Measurements from ENCODE around the gene SLC38A2. TPM values are rescaled to one million over a fixed set of nuclear protein-coding genes. Genes with fewer than 3 reads are reported as not detected.
"Not testable (repeated sequence)": the region's sequence is repeated elsewhere in the genome, so short reads cannot be mapped to it uniquely, and the experiment has no call there.

The SLC38A2 gene
- total and polyA plus RNA-seq, 4 donors = 75.0 to 258 (median 128) TPM

- Histone ChIP-seq H3K9ac (ENCODE audit: insufficient read depth in 1 of 2, low read length in 2 of 2) (no peak overlapping the region), H3K9me3 (ENCODE audit: control insufficient read depth in 4 of 4, insufficient read depth in 3 of 4, low read length in 3 of 4) (peaks cover 0 to 9% (median 3%) of the 10 kb centered on the region in 4 donors), H3K27me3 (ENCODE audit: control insufficient read depth in 3 of 3, insufficient read depth in 3 of 3, low read length in 2 of 3) (no peaks in the 10 kb centered on the region), H3K4me1 (ENCODE audit: control insufficient read depth in 5 of 5, insufficient read depth in 5 of 5, low read length in 5 of 5) (no peaks in the 10 kb centered on the region), H3K36me3 (ENCODE audit: control insufficient read depth in 4 of 4, insufficient read depth in 4 of 4, low read length in 4 of 4) (no peaks in the 10 kb centered on the region), H3K4me3 (no peak overlapping the region), H3K27ac (ENCODE audit: low read depth in 1 of 2, low read length in 1 of 2) (no peak overlapping the region)
- no peak for DNase-seq
- 44 to 63% methylated on average over 3 of the region's 3 CpGs for WGBS, 2 donors
- ATAC-seq (ENCODE audit: insufficient read depth, low FRiP score) = no peak
- TF ChIP-seq CTCF (IDR thresholded peaks at IDR 0.05; ENCODE audit: control extremely low read depth, extremely low read depth) = no peak
These were observed 40.3 kb downstream of the SLC38A2 start for GRCh38 chr12:46332260-46332659.

GRCh38 chr12:46325075-46325474 is 47.5 kb downstream of the SLC38A2 start:
- 93 to 95% methylated on average over 5 of the region's 5 CpGs for WGBS, 2 donors
- not testable (repeated sequence) for H3K9me3 ChIP-seq (ENCODE audit: control insufficient read depth in 4 of 4, insufficient read depth in 3 of 4, low read length in 3 of 4); ATAC-seq (ENCODE audit: insufficient read depth, low FRiP score); H3K27ac ChIP-seq (ENCODE audit: low read depth in 1 of 2, low read length in 1 of 2); H3K4me1 ChIP-seq (ENCODE audit: control insufficient read depth in 5 of 5, insufficient read depth in 5 of 5, low read length in 5 of 5); DNase-seq; H3K36me3 ChIP-seq (ENCODE audit: control insufficient read depth in 4 of 4, insufficient read depth in 4 of 4, low read length in 4 of 4); H3K9ac ChIP-seq (ENCODE audit: insufficient read depth in 1 of 2, low read length in 2 of 2); H3K4me3 ChIP-seq; H3K27me3 ChIP-seq (ENCODE audit: control insufficient read depth in 3 of 3, insufficient read depth in 3 of 3, low read length in 2 of 3)

GRCh38 chr12:46320731-46321130 is 51.8 kb downstream of the SLC38A2 start:
- TF ChIP-seq CTCF (IDR thresholded peaks at IDR 0.05; ENCODE audit: control extremely low read depth, extremely low read depth) = no peak
- H3K27me3 ChIP-seq (ENCODE audit: control insufficient read depth in 3 of 3, insufficient read depth in 3 of 3, low read length in 2 of 3) = no peaks in the 10 kb centered on the region
- H3K4me3 ChIP-seq = no peak overlapping the region
- DNase-seq (no peak), ATAC-seq (ENCODE audit: insufficient read depth, low FRiP score) (no peak)
- no peaks in the 10 kb centered on the region for H3K36me3 ChIP-seq (ENCODE audit: control insufficient read depth in 4 of 4, insufficient read depth in 4 of 4, low read length in 4 of 4)
- H3K27ac ChIP-seq (ENCODE audit: low read depth in 1 of 2, low read length in 1 of 2) = no peak overlapping the region
- no peaks in the 10 kb centered on the region for H3K4me1 ChIP-seq (ENCODE audit: control insufficient read depth in 5 of 5, insufficient read depth in 5 of 5, low read length in 5 of 5)
- H3K9ac ChIP-seq (ENCODE audit: insufficient read depth in 1 of 2, low read length in 2 of 2) = no peak overlapping the region
- H3K9me3 ChIP-seq (ENCODE audit: control insufficient read depth in 4 of 4, insufficient read depth in 3 of 4, low read length in 3 of 4) = peaks cover 0 to 1% (median 0%) of the 10 kb centered on the region in 4 donors
- WGBS, 2 donors = 51 to 83% methylated on average over 1 of the region's 1 CpG

GRCh38 chr12:46318037-46318436 is 54.5 kb downstream of the SLC38A2 start:
- no peak for TF ChIP-seq CTCF (IDR thresholded peaks at IDR 0.05; ENCODE audit: control extremely low read depth, extremely low read depth)
- Histone ChIP-seq H3K27ac (ENCODE audit: low read depth in 1 of 2, low read length in 1 of 2) (no peak overlapping the region), H3K27me3 (ENCODE audit: control insufficient read depth in 3 of 3, insufficient read depth in 3 of 3, low read length in 2 of 3) (no peaks in the 10 kb centered on the region), H3K4me3 (no peak overlapping the region), H3K9me3 (ENCODE audit: control insufficient read depth in 4 of 4, insufficient read depth in 3 of 4, low read length in 3 of 4) (no peaks in the 10 kb centered on the region), H3K36me3 (ENCODE audit: control insufficient read depth in 4 of 4, insufficient read depth in 4 of 4, low read length in 4 of 4) (no peaks in the 10 kb centered on the region), H3K9ac (ENCODE audit: insufficient read depth in 1 of 2, low read length in 2 of 2) (no peak overlapping the region), H3K4me1 (ENCODE audit: control insufficient read depth in 5 of 5, insufficient read depth in 5 of 5, low read length in 5 of 5) (no peaks in the 10 kb centered on the region)
- DNase-seq (no peak), ATAC-seq (ENCODE audit: insufficient read depth, low FRiP score) (no peak)
- WGBS, 2 donors = 74 to 76% methylated on average over 5 of the region's 5 CpGs

Other genes starting within 250 kb of the SLC38A2 start
- gene SLC38A1, start 103.7 kb downstream of the SLC38A2 start, total RNA-seq = 10 to 100 TPM; 35.3 to 60.3 TPM
- 10 to 100 TPM; 13.7 to 17.5 TPM for gene SLC38A1, start 103.7 kb downstream of the SLC38A2 start, polyA plus RNA-seq

Measured in lung (tissue), 12 donors.